Measurements from ENCODE around the gene PRR14L. TPM values are rescaled to one million over a fixed set of nuclear protein-coding genes. Genes with fewer than 3 reads are reported as not detected.
A peak's percentile ranks its signal among the peaks of the same experiment; 100 is the strongest.
"Not testable (repeated sequence)": the region's sequence is repeated elsewhere in the genome, so short reads cannot be mapped to it uniquely, and the experiment has no call there.

The PRR14L gene
- total RNA-seq, 4 donors from 2014 or later, result 7.1 to 62.2 (median 22.9) TPM

GRCh38 chr22:31748490-31748889, 1.4 kb downstream of the PRR14L start:
- Histone ChIP-seq H3K9me3 (no peaks in the 10 kb centered on the region), H3K27ac (no peak overlapping the region), H3K4me3 (peak overlapping the region in 1 of 2 donors; percentile 93), H3K36me3 (no peaks in the 10 kb centered on the region), H3K4me1 (no peaks in the 10 kb centered on the region), H3K27me3 (no peaks in the 10 kb centered on the region)
- DNase-seq, result no peak
- intact Hi-C loops (cut with DNase I; ENCODE audit: low total_unique reads), result no loop called here
- no peak for TF ChIP-seq CTCF (IDR thresholded peaks at IDR 0.05)
- TF ChIP-seq POLR2A (IDR thresholded peaks at IDR 0.05), result no peak

- DNase-seq, result no peak
- no peaks in the 10 kb centered on the region for H3K4me1 ChIP-seq
- H3K36me3 ChIP-seq, result no peaks in the 10 kb centered on the region
- TF ChIP-seq POLR2A (IDR thresholded peaks at IDR 0.05) (no peak), CTCF (IDR thresholded peaks at IDR 0.05) (no peak)
- H3K4me3 ChIP-seq, result no peak overlapping the region
- H3K9me3 ChIP-seq, result no peaks in the 10 kb centered on the region
- no peaks in the 10 kb centered on the region for H3K27me3 ChIP-seq
- intact Hi-C loops (cut with DNase I; ENCODE audit: low total_unique reads), result no loop called here
- H3K27ac ChIP-seq, result no peak overlapping the region
These were observed 2.5 kb downstream of the PRR14L start for GRCh38 chr22:31747441-31747840.

GRCh38 chr22:31743871-31744270, 6.1 kb downstream of the PRR14L start:
- no peaks in the 10 kb centered on the region for H3K27me3 ChIP-seq
- peaks cover 6 to 9% of the 10 kb centered on the region in 2 donors for H3K4me1 ChIP-seq
- intact Hi-C loops (cut with DNase I; ENCODE audit: low total_unique reads), result no loop called here
- no peak overlapping the region for H3K27ac ChIP-seq
- DNase-seq, result no peak
- TF ChIP-seq CTCF (IDR thresholded peaks at IDR 0.05), result no peak
- no peaks in the 10 kb centered on the region for H3K36me3 ChIP-seq
- no peaks in the 10 kb centered on the region for H3K9me3 ChIP-seq
- H3K4me3 ChIP-seq, result no peak overlapping the region

GRCh38 chr22:31742682-31743081, 7.2 kb downstream of the PRR14L start:
- intact Hi-C loops (cut with DNase I; ENCODE audit: low total_unique reads), result no loop called here
- DNase-seq, result no peak
- Histone ChIP-seq H3K27me3 (no peaks in the 10 kb centered on the region), H3K4me3 (no peak overlapping the region), H3K36me3 (no peaks in the 10 kb centered on the region), H3K27ac (no peak overlapping the region), H3K4me1 (peaks cover 6 to 9% of the 10 kb centered on the region in 2 donors), H3K9me3 (no peaks in the 10 kb centered on the region)
- TF ChIP-seq POLR2A (IDR thresholded peaks at IDR 0.05) (no peak), CTCF (IDR thresholded peaks at IDR 0.05) (no peak)

- Histone ChIP-seq H3K4me3 (no peak overlapping the region), H3K4me1 (peaks cover 6 to 9% of the 10 kb centered on the region in 2 donors), H3K9me3 (no peaks in the 10 kb centered on the region), H3K36me3 (no peaks in the 10 kb centered on the region), H3K27me3 (no peaks in the 10 kb centered on the region), H3K27ac (no peak overlapping the region)
- TF ChIP-seq CTCF (IDR thresholded peaks at IDR 0.05) (no peak), POLR2A (IDR thresholded peaks at IDR 0.05) (no peak)
- DNase-seq, result no peak
- intact Hi-C loops (cut with DNase I; ENCODE audit: low total_unique reads), result no loop called here
These were observed 7.8 kb downstream of the PRR14L start for GRCh38 chr22:31742115-31742514.

GRCh38 chr22:31740314-31740713, 9.6 kb downstream of the PRR14L start:
- H3K36me3 ChIP-seq; DNase-seq; H3K4me1 ChIP-seq; H3K27me3 ChIP-seq; H3K4me3 ChIP-seq; H3K9me3 ChIP-seq; intact Hi-C loops (cut with DNase I; ENCODE audit: low total_unique reads): not testable (repeated sequence)
- H3K27ac ChIP-seq, result peak overlapping the region in 1 of 2 donors; percentile 23
